Measurements from ENCODE around the gene CNKSR2. TPM values are rescaled to one million over a fixed set of nuclear protein-coding genes. Genes with fewer than 3 reads are reported as not detected.

Gene CNKSR2
- total and polyA plus RNA-seq, 4 donors, result 1.6 to 5.4 TPM; not detected in 2

GRCh38 chrX:21408788-21409187, 34.6 kb downstream of the CNKSR2 start:
- no peak for ATAC-seq (ENCODE audit: low FRiP score)
- Histone ChIP-seq H3K36me3 (ENCODE audit: control insufficient read depth in 1 of 2, insufficient read depth in 2 of 2, low read length in 1 of 2) (no peaks in the 10 kb centered on the region), H3K27ac (ENCODE audit: low read depth in 1 of 2, low read length in 2 of 2) (no peak overlapping the region), H3K4me3 (ENCODE audit: low read length in 2 of 2) (no peak overlapping the region), H3K4me1 (ENCODE audit: control insufficient read depth in 1 of 2, insufficient read depth in 2 of 2, low read length in 2 of 2) (no peaks in the 10 kb centered on the region), H3K9me3 (ENCODE audit: control insufficient read depth, low read length) (no peaks in the 10 kb centered on the region), H3K27me3 (ENCODE audit: control insufficient read depth in 1 of 2, insufficient read depth in 2 of 2, low read length in 1 of 2) (no peaks in the 10 kb centered on the region)
- intact Hi-C loops (cut with DNase I), result no loop called here
- 15 to 28% methylated on average over 1 of the region's 1 CpG for WGBS, 2 donors
- no peak for DNase-seq

GRCh38 chrX:21412029-21412428, 37.8 kb downstream of the CNKSR2 start:
- intact Hi-C loops (cut with DNase I), result no loop called here
- DNase-seq, result no peak
- Histone ChIP-seq H3K36me3 (ENCODE audit: control insufficient read depth in 1 of 2, insufficient read depth in 2 of 2, low read length in 1 of 2) (no peaks in the 10 kb centered on the region), H3K27me3 (ENCODE audit: control insufficient read depth in 1 of 2, insufficient read depth in 2 of 2, low read length in 1 of 2) (no peaks in the 10 kb centered on the region), H3K4me1 (ENCODE audit: control insufficient read depth in 1 of 2, insufficient read depth in 2 of 2, low read length in 2 of 2) (no peaks in the 10 kb centered on the region), H3K9me3 (ENCODE audit: control insufficient read depth, low read length) (no peaks in the 10 kb centered on the region), H3K27ac (ENCODE audit: low read depth in 1 of 2, low read length in 2 of 2) (no peak overlapping the region), H3K4me3 (ENCODE audit: low read length in 2 of 2) (no peak overlapping the region)
- 2 to 14% methylated on average over 3 of the region's 3 CpGs for WGBS, 2 donors
- ATAC-seq (ENCODE audit: low FRiP score), result no peak

DNA sequence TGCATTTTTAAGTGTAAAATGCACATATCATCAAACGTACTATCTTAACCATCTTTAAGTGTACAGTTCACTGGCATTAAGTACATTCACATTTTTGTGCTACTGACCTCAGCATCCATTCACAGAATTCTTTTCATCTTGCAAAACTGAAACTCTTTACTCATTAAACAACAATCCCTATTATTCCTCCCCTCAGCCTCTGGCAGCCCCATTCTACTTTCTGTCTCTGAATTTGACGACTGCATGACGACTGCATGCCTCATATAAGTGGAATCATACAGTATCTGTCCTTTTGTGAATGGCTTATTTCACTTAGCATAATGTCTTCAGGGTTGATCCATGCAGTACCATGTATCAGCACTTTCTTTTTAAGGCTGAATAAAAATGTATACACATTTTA, 38.7 kb downstream of the CNKSR2 start:
- intact Hi-C loops (cut with DNase I), result no loop called here
- Histone ChIP-seq H3K27ac (ENCODE audit: low read depth in 1 of 2, low read length in 2 of 2) (no peak overlapping the region), H3K27me3 (ENCODE audit: control insufficient read depth in 1 of 2, insufficient read depth in 2 of 2, low read length in 1 of 2) (no peaks in the 10 kb centered on the region), H3K4me3 (ENCODE audit: low read length in 2 of 2) (no peak overlapping the region), H3K4me1 (ENCODE audit: control insufficient read depth in 1 of 2, insufficient read depth in 2 of 2, low read length in 2 of 2) (no peaks in the 10 kb centered on the region), H3K36me3 (ENCODE audit: control insufficient read depth in 1 of 2, insufficient read depth in 2 of 2, low read length in 1 of 2) (no peaks in the 10 kb centered on the region), H3K9me3 (ENCODE audit: control insufficient read depth, low read length) (no peaks in the 10 kb centered on the region)
- 52 to 79% methylated on average over 3 of the region's 3 CpGs for WGBS, 2 donors
- DNase-seq, result no peak
- ATAC-seq (ENCODE audit: low FRiP score), result no peak

DNA sequence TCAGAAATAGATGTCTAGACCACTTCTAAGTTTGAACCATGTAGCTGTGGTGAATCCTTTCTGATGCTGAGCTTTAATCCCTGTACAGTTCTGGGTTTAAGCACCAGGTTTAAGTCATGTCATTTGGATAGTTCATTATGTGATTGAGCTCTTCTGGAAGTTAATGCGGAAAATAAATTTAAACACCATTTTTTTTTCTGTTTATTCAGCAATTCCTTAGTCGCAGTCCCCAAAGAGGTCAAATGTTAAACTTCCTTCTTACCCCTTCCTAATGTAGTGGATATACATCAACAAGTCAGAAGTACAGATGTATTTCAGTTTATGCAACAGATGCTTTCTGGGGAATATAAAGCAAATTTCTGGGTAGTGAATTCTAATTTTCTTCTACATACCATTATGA, 52.9 kb downstream of the CNKSR2 start:
- intact Hi-C loops (cut with DNase I), result no loop called here
- Histone ChIP-seq H3K27ac (ENCODE audit: low read depth in 1 of 2, low read length in 2 of 2) (no peak overlapping the region), H3K36me3 (ENCODE audit: control insufficient read depth in 1 of 2, insufficient read depth in 2 of 2, low read length in 1 of 2) (no peaks in the 10 kb centered on the region), H3K9me3 (ENCODE audit: control insufficient read depth, low read length) (no peaks in the 10 kb centered on the region), H3K4me1 (ENCODE audit: control insufficient read depth in 1 of 2, insufficient read depth in 2 of 2, low read length in 2 of 2) (no peaks in the 10 kb centered on the region), H3K4me3 (ENCODE audit: low read length in 2 of 2) (no peak overlapping the region), H3K27me3 (ENCODE audit: control insufficient read depth in 1 of 2, insufficient read depth in 2 of 2, low read length in 1 of 2) (no peaks in the 10 kb centered on the region)
- ATAC-seq (ENCODE audit: low FRiP score) (no peak), DNase-seq (no peak)
- 55 to 88% methylated on average over 2 of the region's 2 CpGs for WGBS, 2 donors

DNA sequence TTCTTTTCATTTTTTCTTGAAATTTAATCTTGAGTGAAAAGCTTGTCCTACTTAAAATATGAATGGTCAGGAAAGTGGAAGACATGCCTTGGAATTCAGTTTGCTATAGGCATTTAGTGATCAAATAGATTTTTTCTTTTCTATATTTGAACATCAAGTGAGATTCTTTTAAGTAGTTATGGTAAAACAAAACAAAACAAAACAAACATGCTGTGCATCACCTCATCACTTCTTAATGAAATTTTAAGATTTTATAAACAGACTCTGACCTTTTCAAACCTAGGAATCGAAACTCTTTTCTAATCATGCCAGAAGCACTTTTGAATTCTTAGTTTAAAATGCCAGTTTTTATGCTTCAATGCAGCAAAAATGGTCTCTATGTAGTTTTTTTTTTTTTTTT, 62.8 kb downstream of the CNKSR2 start:
- intact Hi-C loops (cut with DNase I), result no loop called here

GRCh38 chrX:21438792-21439191, 64.6 kb downstream of the CNKSR2 start:
- Histone ChIP-seq H3K36me3 (ENCODE audit: control insufficient read depth in 1 of 2, insufficient read depth in 2 of 2, low read length in 1 of 2) (no peaks in the 10 kb centered on the region), H3K4me1 (ENCODE audit: control insufficient read depth in 1 of 2, insufficient read depth in 2 of 2, low read length in 2 of 2) (no peaks in the 10 kb centered on the region), H3K4me3 (ENCODE audit: low read length in 2 of 2) (no peak overlapping the region), H3K9me3 (ENCODE audit: control insufficient read depth, low read length) (no peaks in the 10 kb centered on the region), H3K27me3 (ENCODE audit: control insufficient read depth in 1 of 2, insufficient read depth in 2 of 2, low read length in 1 of 2) (no peaks in the 10 kb centered on the region), H3K27ac (ENCODE audit: low read depth in 1 of 2, low read length in 2 of 2) (no peak overlapping the region)
- ATAC-seq (ENCODE audit: low FRiP score) (no peak), DNase-seq (no peak)
- 39 to 83% methylated on average over 1 of the region's 1 CpG for WGBS, 2 donors
- intact Hi-C loops (cut with DNase I), result no loop called here

More for the DNA sequence above, 62.8 kb downstream of the CNKSR2 start:
- DNase-seq (no peak), ATAC-seq (ENCODE audit: low FRiP score) (no peak)
- no peaks in the 10 kb centered on the region for H3K4me1 ChIP-seq (ENCODE audit: control insufficient read depth in 1 of 2, insufficient read depth in 2 of 2, low read length in 2 of 2)
- H3K36me3 ChIP-seq (ENCODE audit: control insufficient read depth in 1 of 2, insufficient read depth in 2 of 2, low read length in 1 of 2), result no peaks in the 10 kb centered on the region
- H3K27me3 ChIP-seq (ENCODE audit: control insufficient read depth in 1 of 2, insufficient read depth in 2 of 2, low read length in 1 of 2), result no peaks in the 10 kb centered on the region
- WGBS, 2 donors, result 71 to 95% methylated on average over 1 of the region's 1 CpG
- H3K4me3 ChIP-seq (ENCODE audit: low read length in 2 of 2), result no peak overlapping the region
- no peak overlapping the region for H3K27ac ChIP-seq (ENCODE audit: low read depth in 1 of 2, low read length in 2 of 2)
- H3K9me3 ChIP-seq (ENCODE audit: control insufficient read depth, low read length), result no peaks in the 10 kb centered on the region

DNA sequence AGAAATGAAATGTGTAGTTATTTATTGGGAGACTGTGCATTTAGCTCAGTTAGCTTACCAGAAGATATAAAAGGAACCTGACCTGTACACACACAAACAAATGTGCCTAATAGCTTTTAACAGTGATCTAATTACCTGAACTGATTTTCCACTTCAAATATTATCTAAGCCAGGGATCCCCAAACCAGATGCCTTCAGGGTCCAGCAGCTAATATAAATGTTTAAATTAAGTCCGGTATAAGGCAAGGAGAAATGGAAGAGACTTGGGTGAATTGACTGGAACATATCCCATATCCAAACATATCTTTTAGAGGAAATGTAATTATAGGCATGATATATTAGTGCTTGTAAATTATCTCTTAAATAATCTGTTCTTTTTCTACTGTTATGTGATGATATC, 66.7 kb downstream of the CNKSR2 start:
- Histone ChIP-seq H3K4me1 (ENCODE audit: control insufficient read depth in 1 of 2, insufficient read depth in 2 of 2, low read length in 2 of 2) (no peaks in the 10 kb centered on the region), H3K9me3 (ENCODE audit: control insufficient read depth, low read length) (no peaks in the 10 kb centered on the region), H3K27me3 (ENCODE audit: control insufficient read depth in 1 of 2, insufficient read depth in 2 of 2, low read length in 1 of 2) (no peaks in the 10 kb centered on the region), H3K36me3 (ENCODE audit: control insufficient read depth in 1 of 2, insufficient read depth in 2 of 2, low read length in 1 of 2) (no peaks in the 10 kb centered on the region), H3K27ac (ENCODE audit: low read depth in 1 of 2, low read length in 2 of 2) (no peak overlapping the region), H3K4me3 (ENCODE audit: low read length in 2 of 2) (no peak overlapping the region)
- DNase-seq (no peak), ATAC-seq (ENCODE audit: low FRiP score) (no peak)
- 68 to 95% methylated on average over 1 of the region's 1 CpG for WGBS, 2 donors
- intact Hi-C loops (cut with DNase I), result no loop called here

DNA sequence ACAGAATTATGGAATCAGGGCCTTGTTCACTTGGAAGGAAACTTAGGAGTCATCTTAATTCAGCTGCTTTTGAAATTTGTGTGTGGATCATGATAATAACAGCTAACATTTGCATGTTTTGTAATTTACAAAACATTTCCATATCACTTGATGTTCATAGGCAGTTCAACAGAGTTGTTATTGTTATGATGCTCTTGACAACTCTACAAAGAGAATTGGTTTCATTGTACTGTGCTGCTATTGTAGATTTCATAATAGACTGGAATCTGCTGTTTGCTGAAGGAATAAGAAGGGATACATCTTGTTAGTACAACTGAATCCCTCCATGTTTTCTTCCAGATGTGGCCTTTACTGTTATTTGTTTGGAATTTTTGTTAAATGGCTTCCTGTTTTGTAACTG, 83.5 kb downstream of the CNKSR2 start:
- DNase-seq, result no peak

GRCh38 chrX:21469071-21469470, 94.9 kb downstream of the CNKSR2 start:
- no peak overlapping the region for H3K27ac ChIP-seq (ENCODE audit: low read depth in 1 of 2, low read length in 2 of 2)
- no peaks in the 10 kb centered on the region for H3K4me1 ChIP-seq (ENCODE audit: control insufficient read depth in 1 of 2, insufficient read depth in 2 of 2, low read length in 2 of 2)
- no peaks in the 10 kb centered on the region for H3K27me3 ChIP-seq (ENCODE audit: control insufficient read depth in 1 of 2, insufficient read depth in 2 of 2, low read length in 1 of 2)
- DNase-seq (no peak), ATAC-seq (ENCODE audit: low FRiP score) (no peak)
- 43 to 57% methylated on average over 1 of the region's 1 CpG for WGBS, 2 donors
- no peaks in the 10 kb centered on the region for H3K36me3 ChIP-seq (ENCODE audit: control insufficient read depth in 1 of 2, insufficient read depth in 2 of 2, low read length in 1 of 2)
- no peak overlapping the region for H3K4me3 ChIP-seq (ENCODE audit: low read length in 2 of 2)
- intact Hi-C loops (cut with DNase I), result no loop called here
- no peaks in the 10 kb centered on the region for H3K9me3 ChIP-seq (ENCODE audit: control insufficient read depth, low read length)

More for the DNA sequence above, 83.5 kb downstream of the CNKSR2 start:
- Histone ChIP-seq H3K4me1 (ENCODE audit: control insufficient read depth in 1 of 2, insufficient read depth in 2 of 2, low read length in 2 of 2) (no peaks in the 10 kb centered on the region), H3K4me3 (ENCODE audit: low read length in 2 of 2) (no peak overlapping the region), H3K9me3 (ENCODE audit: control insufficient read depth, low read length) (no peaks in the 10 kb centered on the region), H3K27ac (ENCODE audit: low read depth in 1 of 2, low read length in 2 of 2) (no peak overlapping the region), H3K27me3 (ENCODE audit: control insufficient read depth in 1 of 2, insufficient read depth in 2 of 2, low read length in 1 of 2) (no peaks in the 10 kb centered on the region), H3K36me3 (ENCODE audit: control insufficient read depth in 1 of 2, insufficient read depth in 2 of 2, low read length in 1 of 2) (no peaks in the 10 kb centered on the region)
- intact Hi-C loops (cut with DNase I), result no loop called here
- no peak for ATAC-seq (ENCODE audit: low FRiP score)

Measured in aorta (tissue), 5 donors.